Epithelial cell of proximal tubule (primary cell): Measurements from ENCODE around the gene GPR146. TPM values are rescaled to one million over a fixed set of nuclear protein-coding genes. Genes with fewer than 3 reads are reported as not detected.

Experiments
- DNase-seq: peaks from one replicate; pipeline ENCODE4 v3.0.0-alpha.2; 2011; ENCODE audit warnings: low read depth
- H3K4me3 ChIP-seq: 2 replicates; pipeline ENCODE4 v1.5.1; 2011; ENCODE audit warnings: low read depth, mild to moderate bottlenecking, low read length
- CTCF ChIP-seq: conservative IDR thresholded peaks from 2 replicates; pipeline ENCODE4 v1.5.1; 2012; ENCODE audit warnings: low read depth, mild to moderate bottlenecking, low read length
- total RNA-seq: library from RNA; depleted of rRNA; stranded (reverse); fragments of >200 nt; gene quantifications from 2 replicates; pipeline ENCODE4 v1.2.3, GENCODE V29; 2015

The GPR146 gene
- total RNA-seq, 1 donor from 2014 or later: 0.23 TPM

- no peak overlapping the region for H3K4me3 ChIP-seq
- TF ChIP-seq CTCF: no peak
- no peak for DNase-seq
Measured at GRCh38 chr7:1019789-1020610, 24.3 kb upstream of the GPR146 start.

- peak; percentile 21 for TF ChIP-seq CTCF
- no peak for DNase-seq
- no peak overlapping the region for H3K4me3 ChIP-seq
Measured at GRCh38 chr7:1020849-1021251, 23.5 kb upstream of the GPR146 start.

- no peak overlapping the region for H3K4me3 ChIP-seq
- no peak for TF ChIP-seq CTCF
- DNase-seq: no peak
Measured at GRCh38 chr7:1021366-1021765, 23.0 kb upstream of the GPR146 start.

- no peak overlapping the region for H3K4me3 ChIP-seq
- no peak for TF ChIP-seq CTCF
- no peak for DNase-seq
Measured at GRCh38 chr7:1021931-1022330, 22.4 kb upstream of the GPR146 start.

GRCh38 chr7:1022356-1022755, 22.0 kb upstream of the GPR146 start:
- DNase-seq: no peak
- no peak overlapping the region for H3K4me3 ChIP-seq
- TF ChIP-seq CTCF: no peak

GRCh38 chr7:1022801-1023465, 21.4 kb upstream of the GPR146 start:
- TF ChIP-seq CTCF: no peak
- H3K4me3 ChIP-seq: no peak overlapping the region

More at GRCh38 chr7:1022801-1023465, 21.4 kb upstream of the GPR146 start:
- no peak for DNase-seq
